Activated T-cell treated with anti-CD3 and anti-CD28 coated beads for 1 hour (primary cell): ENCODE results near the gene SDHAF1.
"Not testable (repeated sequence)": the region's sequence is repeated elsewhere in the genome, so short reads cannot be mapped to it uniquely, and the experiment has no call there.

ENCODE experiments used
- DNase-seq: peaks from one replicate; pipeline ENCODE4 v3.0.0-alpha.2; 2020; ENCODE audit warnings: low read depth

SDHAF1 gene

DNA sequence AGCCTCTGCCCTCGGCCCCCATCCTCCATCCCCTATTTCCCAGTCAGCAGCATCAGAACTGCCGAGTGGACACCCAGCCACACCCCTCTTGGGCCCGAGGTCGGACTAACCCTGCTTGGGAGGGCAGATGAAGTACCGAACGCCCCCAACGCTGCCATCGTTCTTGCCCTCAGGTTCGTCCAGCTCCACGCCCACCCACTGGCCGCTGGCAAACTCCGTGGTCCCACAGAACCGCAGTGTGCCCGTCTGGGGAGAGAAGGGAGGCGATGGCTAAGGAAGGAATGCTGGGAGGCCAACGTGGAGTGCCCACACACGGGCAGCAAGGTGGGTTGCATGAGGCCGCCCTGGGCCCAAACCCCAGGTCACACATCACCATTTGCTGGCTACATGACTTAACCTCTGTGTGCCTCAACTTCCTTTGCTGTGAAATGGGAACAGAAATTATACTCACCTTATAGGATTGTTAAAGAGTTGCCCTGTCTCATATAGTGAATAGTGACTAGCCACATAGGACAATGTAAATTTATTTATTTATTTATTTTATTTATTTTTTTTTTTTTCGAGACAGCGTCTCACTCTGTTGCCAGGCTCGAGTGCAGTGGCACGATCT lies 24.2 kb downstream of the SDHAF1 start:
- DNase-seq, result no peak

DNA sequence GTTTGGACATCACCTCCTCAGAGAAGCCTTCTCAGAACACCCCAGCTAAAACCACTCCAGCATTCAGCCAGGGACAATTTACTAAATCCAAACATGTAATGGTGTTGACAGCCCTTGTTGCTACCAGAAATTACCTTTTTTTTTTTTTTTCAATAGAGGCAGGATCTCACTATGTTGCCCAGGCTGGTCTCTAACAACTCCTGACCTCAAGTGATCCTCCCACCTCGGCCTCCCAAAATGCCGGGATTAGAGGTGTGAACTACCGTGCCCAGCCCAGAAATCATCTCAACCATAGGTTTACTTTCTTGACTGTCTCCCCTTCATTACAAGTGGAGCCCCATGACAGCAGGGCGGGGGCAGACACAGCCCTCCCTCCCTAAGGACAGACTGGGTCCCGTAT lies 28.4 kb downstream of the SDHAF1 start:
- DNase-seq, result no peak

DNA sequence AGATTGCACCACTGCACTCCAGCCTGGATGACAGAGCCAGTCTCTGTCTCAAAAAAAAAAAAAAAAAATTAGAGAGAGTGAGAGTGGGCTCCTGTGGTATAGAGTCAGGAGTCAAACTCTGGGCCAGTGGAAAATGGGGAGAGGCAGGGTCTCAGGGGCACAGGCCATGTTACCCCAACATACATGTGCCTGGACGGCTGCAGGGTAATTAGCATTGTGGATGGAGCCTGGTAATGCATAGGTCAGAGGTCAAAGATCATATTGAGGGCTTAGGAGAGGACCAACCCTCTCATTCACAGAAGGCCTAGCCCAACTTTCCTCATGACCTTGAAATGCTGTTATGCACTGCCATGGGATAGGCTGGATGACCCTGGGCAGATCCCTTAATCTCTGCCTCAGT lies 30.6 kb downstream of the SDHAF1 start:
- DNase-seq, result no peak

DNA sequence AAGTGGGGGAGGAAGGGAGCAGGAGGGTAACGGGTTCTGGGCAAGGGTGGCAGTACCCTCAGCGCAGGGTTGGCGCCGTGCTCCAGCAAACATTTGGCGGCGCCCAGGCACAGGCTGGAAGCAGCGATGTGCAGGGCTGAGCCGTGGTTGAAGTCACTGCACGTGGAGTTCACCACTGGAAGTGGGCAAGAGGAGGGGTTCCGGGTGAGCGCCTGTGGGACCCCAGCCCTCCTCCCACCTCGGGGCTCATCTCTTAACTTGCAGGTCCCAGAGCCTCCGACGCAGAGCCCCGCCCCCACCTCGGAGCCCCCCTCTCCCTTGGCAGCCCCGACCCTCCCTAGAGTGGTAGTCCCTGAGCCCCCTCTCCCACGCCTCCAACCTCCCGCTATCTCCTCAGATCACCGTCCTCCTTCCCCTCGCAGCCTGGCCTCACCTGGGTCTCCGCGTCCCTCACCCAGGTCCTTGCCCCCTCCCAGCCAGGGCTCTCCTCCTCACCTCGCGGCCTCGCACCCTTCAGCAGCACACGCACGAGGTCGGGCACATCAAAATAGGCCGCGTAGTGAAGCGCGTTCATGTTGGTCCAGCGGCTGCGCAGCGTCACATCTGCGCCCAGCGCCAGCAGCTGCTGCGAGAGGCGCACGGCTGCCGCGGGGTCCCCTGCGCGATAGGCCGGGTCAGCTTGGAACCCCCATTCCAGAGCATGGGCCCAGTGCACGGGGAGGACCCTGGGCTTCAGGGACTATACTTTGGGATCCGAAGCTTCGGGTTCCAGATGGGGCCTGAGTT lies 31.3 kb downstream of the SDHAF1 start:
- DNase-seq, result no peak

DNA sequence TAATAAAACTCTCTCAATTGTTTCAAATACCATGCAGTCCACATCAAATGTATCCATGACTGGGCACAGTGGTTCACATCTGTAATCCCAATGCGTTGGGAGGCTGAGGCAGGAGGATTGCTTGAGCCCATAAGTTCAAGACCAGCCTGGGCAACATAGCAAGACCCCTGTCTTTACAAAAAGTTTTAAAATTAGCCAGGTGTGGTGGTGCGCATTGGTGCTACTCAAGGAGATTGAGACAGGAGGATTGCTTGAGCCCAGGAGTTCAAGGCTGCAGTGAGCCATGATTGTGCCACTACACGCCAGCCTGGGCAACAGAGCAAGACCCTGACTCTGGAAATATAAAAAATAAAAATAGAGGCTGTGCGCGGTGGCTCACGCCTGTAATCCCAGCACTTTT lies 32.7 kb downstream of the SDHAF1 start:
- no peak for DNase-seq

DNA sequence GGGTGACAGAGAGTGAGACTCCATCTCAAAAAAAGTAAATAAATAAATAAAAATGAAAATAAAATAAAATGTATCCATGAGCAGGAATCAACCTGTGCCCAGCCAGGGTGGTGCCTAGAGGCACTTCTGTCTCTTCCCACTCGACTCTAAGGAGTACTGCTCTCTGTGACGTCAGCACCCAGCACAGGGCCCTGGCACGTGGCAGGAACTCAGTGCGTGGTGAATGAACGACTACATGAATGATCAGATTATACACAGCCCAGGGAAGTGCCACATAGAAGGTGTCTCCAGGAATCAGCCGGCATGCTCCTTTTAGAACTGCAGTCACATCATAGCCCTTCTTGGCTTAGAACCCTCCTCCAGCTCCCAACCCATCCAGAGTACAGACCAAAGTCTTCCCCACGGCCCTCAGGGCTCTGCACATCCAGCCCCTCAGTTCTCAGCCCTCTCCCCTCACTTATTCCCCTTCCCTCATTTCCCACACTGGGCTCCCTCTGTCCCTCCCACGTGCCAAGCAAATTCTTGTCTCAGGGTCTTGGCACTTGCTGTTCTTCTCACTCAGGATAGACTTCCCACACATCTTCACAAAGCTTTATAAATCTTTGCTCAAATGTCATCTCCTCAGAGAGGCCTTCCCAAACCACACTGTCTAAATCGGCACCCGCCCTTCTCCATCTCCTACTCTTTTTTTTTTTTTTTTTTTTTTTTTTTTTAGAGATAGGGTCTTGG lies 33.5 kb downstream of the SDHAF1 start:
- no peak for DNase-seq

DNA sequence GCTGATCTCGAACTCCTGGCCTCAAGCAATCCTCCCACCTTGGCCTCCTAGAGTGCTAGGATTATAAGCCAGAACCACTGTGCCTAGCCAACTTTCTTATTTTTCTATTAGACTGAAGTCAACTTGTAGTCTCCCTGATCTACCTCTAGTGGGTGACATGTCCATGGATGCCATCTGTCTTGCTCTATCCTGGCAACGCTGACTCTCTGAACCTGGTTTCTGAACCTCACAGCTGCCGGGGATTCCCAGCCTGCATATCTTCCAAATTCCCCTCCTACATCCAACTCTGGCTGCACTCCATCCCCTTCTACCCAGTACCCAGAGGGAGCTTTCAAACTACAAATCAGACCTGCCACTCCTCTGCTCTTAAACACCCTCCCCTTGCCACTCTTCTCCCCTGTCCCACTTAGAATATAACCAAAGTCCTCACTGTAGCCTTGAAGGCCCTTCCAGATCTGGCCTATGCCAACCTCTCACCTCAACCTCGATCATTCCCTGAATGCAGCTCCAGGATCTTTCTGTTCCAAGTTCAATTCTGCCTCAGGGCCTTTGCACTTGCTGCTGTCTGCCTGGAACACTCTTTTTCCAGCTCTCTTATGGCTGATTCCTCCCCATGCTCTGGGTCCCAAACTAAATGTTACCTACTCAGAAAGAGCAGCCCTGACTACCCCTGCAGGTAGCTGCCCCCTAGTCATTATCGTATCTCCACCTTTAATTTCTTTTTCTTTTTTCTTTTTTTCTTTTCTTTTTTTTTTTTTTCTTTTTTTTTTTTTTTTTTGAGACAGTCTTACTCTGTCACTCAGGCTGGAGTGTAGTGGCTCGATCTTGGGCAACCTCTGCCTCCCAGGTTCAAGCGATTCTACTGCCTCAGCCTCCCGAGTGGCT lies 35.5 kb downstream of the SDHAF1 start:
- no peak for DNase-seq

DNA sequence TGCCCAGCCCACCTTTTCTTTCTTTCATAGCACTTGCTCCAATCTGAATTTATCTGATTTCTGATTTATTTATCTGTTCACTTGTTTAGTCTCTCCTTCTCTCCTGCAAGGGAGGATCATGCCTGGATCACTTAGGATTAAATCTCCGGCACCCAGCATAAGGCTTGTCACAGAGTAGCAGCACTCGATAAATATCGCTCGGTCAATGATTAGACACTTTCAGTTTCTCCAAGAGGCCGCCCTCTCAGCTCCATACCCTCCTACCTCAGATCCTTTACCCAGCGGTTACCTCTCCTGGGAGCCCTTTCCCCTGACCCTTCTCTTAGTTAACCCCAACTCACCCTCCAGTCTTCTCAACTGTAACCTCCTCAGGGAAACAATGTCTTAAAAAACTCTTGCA lies 36.3 kb downstream of the SDHAF1 start:
- no peak for DNase-seq

DNA sequence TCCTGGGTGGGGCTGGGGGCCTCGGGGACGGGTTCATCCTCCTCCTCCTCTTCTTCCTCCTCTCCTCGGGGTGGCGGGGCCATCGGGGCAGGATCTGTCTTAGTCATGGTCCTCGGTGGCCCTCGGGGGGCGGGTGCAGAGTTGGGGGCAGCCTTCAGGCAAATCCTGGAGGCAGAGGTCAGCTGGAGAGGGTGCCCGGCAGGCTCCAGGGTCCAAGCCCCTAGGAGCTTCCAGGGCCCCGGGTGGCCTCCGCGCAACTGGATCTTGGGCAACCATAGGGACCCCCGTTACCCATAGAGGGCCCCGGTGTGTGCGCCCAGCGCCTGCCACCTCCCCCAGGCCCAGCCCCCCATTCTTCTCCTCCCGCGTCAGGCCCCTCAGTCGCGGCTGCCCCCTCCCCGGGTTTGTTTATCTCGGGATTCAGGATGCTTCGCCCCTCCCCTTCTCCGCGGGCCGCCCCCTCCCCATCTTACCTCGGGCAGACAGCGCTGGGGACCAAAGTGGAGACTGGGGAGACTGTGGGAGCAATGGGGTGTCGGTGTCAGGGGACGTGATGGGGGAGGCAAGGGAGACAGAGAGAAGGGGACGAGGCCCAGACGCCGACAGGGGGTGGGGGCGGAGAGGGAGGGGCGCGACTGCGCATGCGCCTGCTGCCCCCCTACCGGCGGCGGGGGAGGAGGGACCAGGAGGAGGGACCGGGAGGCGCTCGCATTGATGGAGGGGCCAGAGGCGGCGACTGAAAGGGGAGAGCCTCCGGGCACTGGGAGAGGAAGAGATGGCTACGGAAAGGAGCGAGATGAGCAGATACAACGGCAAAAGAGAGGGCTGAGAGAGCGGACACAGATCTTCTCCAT lies 37.5 kb downstream of the SDHAF1 start, which contains the start of gene CLIP3:
Gene CLIP3, minus strand, starts transcription at position 623 of the 854 bp plus-strand sequence. Its CDS starts 516 bp downstream, at position 107.
- peak; percentile 38 for DNase-seq

DNA sequence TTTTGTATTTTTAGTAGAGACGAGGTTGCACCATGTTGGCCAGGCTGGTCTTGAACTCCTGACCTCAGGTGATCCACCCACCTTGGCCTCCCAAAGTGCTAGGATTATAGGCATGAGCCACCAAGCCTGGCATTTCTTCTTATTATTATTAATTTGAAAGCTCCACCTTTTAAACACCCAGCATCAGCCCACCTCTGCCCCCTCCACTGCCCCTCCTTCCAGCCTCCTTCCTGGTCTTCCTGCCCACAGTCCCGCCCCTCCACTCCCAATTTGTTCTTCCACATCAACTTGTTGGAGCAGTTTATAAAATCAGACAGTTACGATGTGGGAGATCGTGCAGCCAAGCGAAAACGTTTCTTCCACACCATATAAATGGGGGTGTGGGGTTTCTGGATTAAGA lies 45.5 kb downstream of the SDHAF1 start:
- no peak for DNase-seq

DNA sequence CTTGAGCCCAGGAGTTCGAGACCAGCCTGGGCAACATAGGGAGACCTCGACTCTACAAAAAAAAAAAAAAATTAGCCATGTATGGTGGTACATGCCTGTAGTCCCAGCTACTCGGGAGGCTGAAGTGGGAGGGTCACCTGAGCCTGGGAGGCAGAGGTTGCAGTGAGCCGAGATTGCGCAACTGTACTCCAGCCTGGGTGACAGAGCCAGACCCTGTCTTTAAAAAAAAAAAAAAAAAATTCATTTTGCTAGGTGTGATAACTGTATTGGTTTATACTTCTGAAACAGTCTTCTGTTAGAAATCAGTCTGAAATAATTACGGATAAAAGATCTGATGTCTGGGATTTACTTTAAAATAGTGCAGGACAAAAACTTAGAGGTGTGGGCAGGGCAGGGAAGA lies 46.1 kb downstream of the SDHAF1 start:
- not testable (repeated sequence) for DNase-seq

DNA sequence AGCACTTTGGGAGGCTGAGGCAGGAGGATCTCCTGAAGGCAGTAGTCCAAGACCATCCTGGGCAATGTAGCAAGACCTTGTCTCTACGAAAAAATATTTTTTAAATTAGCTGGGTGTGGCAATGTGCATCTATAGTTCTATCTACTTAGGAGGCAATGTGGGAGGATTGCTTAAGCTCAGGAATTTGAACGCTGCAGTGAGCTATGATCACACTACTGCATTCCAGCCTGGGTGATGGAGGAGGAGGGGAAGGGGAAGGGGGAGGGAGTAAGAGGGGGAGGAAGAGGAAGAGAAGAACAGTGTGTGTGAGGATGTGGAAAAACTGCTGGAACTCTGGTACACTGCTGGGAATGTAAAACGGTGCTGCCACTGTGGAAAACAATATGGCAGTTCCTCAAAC lies 46.8 kb downstream of the SDHAF1 start:
- DNase-seq, result no peak

DNA sequence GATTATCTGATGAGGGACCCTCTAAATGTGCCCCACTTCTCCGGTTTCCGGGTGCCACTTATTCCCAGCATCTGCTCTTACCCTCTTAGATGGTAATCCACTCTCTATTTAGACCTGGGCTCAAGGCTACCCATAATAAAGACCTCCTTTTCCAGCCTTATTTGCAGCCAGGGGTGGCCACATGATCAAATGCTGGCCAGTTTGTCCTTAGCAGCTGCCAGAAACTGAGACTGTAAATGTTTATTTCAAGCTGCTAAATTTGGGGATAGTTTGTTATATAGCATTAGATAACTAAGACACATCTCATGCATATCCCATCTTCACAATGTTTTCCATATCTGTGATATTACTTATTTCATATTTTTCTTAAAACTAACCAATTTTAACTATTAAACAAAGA lies 49.0 kb downstream of the SDHAF1 start:
- no peak for DNase-seq
